Measurements from ENCODE around the gene HEXD.

DNA sequence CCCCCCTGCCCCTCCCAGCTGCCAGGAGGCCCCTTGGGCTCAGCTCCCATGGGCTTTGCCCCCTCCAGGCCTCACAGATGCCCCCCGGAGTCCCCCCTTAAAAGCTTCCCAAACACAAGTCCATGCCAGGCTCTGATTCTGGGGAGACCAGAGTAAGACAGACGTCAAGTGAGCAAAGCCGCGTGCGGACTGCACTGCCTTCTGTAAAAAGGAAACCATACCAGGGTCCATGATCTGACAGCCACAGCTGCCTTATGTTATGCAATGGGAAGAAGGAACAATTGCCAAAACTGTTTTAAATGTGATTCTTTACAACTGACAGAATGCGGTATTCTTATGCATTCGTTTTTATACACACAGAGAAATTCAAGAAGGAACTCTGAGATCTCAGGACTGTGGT, 17.9 kb upstream of the HEXD start:
- TF ChIP-seq EZH2 (IDR thresholded peaks at IDR 0.05; ENCODE audit: low read length, missing control alignments) = no peak
- TF ChIP-seq, protein P1, sequence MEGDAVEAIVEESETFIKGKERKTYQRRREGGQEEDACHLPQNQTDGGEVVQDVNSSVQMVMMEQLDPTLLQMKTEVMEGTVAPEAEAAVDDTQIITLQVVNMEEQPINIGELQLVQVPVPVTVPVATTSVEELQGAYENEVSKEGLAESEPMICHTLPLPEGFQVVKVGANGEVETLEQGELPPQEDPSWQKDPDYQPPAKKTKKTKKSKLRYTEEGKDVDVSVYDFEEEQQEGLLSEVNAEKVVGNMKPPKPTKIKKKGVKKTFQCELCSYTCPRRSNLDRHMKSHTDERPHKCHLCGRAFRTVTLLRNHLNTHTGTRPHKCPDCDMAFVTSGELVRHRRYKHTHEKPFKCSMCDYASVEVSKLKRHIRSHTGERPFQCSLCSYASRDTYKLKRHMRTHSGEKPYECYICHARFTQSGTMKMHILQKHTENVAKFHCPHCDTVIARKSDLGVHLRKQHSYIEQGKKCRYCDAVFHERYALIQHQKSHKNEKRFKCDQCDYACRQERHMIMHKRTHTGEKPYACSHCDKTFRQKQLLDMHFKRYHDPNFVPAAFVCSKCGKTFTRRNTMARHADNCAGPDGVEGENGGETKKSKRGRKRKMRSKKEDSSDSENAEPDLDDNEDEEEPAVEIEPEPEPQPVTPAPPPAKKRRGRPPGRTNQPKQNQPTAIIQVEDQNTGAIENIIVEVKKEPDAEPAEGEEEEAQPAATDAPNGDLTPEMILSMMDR (conservative IDR thresholded peaks at IDR 0.05 in 1 of 2, IDR thresholded peaks at IDR 0.05 in 1 of 2; ENCODE audit: low read depth in 1 of 2, low read length in 2 of 2) = no peak

Data from fibroblast of lung (primary cell).